HG02852 (cell line): Measurements from ENCODE around the gene PHPT1.
"Not testable (repeated sequence)": the region's sequence is repeated elsewhere in the genome, so short reads cannot be mapped to it uniquely, and the experiment has no call there.

Experiments
- ATAC-seq: cut with Tn5 transposase; IDR thresholded peaks from one replicate; pipeline ENCODE4 v1.9.1; 2021; ENCODE audit warnings: mild to moderate bottlenecking, moderate library complexity; ENCODE audit not compliant: unreplicated experiment

The PHPT1 gene

DNA sequence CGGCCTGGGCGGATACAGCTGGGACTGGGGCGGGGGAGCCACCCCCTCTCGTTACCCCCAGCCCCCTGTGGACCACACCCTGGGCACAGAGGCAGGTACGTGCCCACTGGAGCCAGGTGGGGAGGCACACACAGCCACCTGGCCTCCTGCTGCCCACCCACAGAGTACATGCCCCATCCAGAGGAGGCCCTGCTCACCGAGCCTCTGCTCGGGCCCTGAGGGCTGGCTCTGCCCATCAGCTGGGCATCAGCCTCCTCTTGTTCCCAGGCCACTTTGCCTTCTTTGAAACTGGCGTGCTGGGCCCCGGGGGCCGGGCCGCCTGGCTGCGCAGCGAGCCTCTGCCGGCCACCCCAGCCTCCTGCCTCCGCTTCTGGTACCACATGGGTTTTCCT is 9.2 kb downstream of the PHPT1 start:
- no peak for ATAC-seq

DNA sequence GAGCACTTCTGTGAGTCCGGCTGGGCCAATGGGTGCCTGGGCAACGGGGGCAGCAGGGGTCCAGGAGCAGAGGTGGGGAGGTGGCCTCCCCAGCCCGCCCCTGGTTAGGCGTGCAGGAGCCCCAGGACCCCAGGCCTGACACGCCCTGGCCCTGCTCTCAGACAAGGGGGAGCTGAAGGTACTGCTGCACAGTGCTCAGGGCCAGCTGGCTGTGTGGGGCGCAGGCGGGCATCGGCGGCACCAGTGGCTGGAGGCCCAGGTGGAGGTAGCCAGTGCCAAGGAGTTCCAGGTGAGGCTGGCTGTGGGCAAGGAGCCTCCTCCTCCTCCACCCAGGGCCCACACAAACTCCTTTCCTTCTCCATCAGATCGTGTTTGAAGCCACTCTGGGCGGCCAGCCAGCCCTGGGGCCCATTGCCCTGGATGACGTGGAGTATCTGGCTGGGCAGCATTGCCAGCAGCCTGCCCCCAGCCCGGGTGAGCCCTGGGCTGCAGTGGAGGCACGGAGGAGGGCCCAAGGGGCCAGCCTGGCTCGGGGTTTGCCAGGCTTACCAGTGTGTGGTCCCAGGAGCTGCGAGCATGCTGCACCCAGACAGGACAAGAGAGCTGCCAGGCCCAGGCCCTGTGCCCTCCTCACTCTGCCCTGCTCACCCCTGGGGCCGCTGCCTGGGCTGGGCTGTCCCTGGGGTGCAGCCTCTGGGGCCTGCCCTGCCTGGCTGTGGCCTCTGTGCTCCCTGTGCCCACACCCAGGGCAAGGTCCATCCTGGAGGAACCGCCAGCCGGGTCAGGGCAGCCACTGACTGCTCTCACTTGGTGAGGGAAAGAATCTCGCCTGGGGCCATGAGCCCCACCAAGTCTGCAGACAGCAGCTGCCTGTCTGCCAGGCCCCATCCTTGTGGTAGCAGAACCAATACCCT is 9.9 kb downstream of the PHPT1 start:
- ATAC-seq: no peak

DNA sequence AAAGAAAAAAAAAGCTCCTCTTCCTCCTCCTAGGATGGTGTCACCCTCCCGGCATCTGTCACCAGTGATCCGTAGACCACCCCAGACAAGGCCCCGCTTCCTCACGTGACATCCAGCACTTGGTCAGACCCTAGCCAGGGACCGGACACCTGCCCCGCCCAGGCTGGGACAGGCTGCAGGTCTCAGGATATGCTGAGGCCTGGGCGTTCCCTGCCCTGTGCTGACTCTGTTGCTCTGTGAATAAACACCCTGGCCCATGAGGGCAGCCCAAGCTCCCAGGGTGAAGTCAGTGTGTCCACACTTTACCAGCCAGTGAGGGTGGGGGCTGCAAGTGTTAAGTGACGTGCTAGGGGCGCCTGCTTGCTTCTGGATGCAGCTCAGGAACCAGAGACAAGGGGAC is 11.3 kb downstream of the PHPT1 start:
- no peak for ATAC-seq

DNA sequence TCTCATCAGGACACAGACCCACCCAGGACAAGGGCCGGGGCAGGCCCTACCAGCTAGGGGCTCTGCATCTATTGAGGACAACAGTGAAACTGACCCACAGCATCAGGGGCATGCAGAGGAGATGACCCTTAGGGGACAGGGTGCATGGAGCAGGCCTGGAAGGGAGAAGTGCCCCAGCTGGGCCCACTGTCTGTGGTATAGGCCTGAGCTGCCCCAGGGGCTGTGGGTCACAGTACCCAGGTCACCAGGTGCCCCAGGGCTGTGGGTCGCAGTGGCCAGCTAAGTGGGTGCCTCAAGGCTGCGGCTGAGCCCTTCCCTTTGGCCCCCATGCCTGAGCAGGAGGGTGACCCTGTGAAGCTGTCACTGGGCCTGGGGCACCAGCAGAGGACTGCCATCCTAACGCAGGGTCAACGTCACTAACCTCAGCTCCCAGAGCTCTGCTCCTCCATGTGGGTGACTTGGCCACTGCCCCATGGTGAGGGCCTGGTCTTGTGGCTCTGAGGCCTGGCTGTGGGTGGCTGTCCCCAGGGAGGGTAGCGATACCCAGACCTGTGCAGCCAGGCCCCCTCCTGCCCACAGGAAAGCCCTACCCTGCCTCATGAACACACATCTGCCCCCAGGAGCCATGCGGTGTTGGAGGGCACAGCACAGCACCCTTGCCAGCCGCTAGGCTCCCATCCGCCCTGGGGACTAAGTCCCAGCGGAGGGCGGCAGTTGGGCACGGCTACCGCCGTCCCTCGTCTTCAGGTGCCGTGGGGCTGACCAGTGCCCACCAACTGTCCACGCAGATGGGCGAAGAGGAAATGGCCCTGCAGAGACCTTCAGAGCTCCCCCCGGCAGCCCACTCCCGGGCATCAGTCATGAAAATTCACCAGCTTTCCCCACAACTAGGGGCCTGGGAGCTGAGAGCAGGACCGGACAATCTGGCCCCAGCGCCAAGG is 12.0 kb downstream of the PHPT1 start:
- no peak for ATAC-seq

DNA sequence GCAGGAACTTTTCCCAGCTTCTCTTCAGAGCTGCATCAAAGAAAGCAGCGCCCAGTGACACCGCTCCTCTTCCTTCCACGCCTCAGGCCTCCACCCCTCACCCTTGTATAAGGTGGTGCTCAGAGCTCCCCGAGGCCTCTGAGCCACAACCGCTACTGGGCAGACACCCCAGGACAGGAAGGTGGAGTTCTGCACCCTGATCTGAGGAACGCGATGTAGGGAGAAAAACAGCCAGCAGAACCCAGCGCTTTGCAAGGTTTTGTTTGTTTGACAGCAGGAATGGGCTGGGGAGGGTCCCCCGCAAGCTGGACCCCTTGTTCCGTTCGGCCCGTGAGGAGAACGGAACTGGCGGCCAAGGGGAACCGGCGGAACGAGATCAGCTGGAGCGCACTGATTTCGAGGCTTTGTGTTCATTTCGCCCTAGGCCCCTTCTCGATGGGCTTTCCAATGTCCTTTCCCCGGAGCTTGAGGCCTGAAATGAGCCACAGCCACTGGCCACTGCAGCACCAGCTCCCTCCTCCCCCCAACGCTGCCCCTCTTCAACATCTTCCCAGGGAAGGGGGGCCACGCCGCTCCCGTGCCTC is 12.8 kb downstream of the PHPT1 start:
- no peak for ATAC-seq

DNA sequence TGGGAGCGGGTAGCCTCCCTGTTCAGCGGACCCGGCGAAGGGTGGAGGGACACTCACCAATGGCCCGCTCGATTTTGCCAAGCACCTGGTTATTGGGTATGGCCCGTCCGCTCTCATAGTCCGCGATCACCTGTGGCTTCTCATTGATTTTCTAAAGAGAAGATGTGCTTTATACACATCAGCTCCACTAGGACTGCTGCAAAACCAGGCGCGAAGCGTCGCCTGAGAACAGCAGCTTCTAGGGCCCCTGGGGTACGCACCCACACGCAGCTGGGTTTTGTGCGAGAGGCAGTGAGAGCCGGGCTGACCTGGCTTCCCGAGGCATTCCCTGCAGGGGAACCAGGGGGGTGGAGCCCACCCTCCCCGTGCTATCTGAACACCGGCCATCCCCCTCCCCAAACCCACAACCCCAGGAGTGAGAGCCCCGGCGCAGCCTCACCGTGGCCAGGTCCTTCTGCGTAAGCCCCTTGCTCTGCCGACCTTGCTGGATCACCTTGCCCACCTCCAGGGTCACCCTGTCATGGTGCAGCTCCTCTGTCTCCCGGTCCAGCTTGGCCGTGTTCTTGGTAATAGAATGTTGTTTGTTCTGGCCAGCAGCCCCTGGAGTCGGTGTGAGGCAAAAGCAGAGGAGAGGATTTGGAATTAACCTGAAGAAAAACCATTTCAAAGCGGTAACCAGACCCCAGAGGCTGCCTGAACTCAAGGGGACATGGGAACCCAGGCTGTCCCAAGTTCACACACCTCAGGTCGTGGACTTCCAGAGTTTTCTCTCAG is 13.8 kb downstream of the PHPT1 start:
- no peak for ATAC-seq

DNA sequence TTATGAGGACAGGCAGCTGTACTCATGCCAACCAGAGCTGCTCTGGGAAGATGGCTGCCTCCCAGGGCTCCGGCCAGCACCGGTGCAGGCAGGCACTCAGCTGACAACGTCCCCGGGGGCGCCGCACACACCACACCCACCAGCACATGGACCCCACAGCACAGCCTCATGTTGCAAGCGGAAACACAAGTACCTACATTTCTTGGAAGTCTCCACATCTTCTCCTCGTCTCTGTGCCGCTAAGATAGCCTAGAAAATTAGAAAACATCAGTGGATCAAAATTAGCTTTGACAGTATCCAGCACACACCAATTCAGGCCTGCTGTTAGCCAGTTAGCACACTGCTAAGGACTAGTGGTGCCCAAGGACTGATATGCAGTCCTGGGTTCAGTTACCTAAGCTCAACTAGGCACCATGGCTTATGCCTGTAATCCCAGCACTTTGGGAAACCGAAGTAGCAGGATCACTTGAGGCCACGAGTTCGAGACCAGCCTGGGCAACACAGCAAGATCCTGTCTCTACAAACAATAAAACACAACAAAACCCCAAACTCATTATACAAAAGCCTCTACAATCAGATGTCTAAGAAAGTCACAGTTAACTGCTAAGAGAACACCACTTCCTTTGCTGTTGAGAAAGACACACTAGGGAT is 14.5 kb downstream of the PHPT1 start:
- no peak for ATAC-seq

DNA sequence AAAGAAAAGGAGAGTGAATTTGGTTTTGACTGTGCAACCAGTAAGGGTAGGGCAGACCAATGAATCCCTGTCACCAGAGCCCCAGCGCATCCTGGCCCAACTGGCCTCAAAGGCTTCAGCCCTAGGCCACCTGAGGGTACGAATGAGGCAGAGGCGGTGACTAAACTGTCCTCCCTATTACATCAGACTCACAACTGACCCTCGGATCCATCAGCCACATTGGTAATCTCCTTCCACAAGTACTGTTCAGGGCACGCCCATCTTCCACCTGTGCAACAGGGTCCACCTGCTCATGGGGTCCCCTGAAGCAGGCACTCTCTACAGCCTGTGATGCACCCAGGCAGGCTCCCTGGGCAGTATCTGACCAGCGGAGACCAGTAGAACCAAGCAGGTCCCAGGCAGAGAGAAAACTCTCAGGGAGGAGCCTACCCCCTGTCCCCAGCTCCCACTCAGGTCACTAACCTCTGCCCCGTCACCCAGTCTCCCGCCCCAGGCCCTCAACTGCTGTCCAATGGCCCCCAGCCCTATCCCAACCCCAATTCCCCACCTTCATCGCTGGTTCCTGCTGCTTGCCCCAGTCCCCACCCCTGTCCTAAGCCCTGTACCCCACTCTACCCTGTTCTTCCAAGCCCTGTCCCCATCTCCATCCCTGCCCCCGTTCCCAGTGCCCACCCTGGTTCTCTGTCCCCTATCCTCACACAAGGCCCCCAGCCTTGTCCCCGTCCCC is 16.0 kb downstream of the PHPT1 start:
- ATAC-seq: no peak

DNA sequence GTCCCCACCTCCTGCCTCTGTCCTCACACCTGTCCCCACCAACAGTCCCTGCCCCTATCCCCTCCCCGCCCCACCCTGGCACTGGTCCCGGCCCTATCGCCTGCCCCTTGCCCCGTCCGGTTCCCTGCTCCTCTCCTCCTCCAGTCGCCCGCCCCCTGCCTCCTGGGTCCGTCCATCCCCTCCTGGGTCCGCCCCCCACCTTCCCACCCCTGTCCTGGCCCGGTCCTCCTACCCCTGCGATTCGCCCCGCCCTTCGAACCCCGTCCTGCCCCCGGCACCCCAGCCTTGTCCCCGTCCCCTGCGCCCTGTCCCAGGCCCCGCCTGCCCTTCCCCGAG is 16.5 kb downstream of the PHPT1 start:
- ATAC-seq: no peak

DNA sequence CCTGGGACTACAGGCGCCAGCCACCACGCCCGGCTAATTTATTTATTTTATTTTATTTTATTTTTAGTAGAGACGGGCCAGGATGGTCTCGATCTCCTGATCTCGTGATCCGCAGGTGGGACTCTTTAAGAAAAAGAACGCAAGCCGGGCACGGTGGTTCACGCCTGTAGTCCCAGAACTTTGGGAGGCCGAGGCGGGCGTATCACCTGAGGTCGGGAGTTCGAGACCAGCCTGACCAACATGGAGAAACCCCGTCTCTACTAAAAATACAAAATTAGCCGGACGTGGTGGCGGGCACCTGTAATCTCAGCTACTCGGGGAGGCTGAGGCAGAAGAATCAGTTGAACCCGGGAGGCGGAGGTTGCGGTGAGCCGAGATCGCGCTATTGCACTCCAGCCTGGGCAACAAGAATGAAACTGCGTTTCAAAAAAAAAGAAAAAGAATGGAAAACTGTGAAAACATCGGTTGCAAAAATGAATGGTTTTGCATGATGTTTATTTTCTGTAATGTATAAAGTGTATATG is 17.8 kb downstream of the PHPT1 start:
- ATAC-seq: not testable (repeated sequence)

DNA sequence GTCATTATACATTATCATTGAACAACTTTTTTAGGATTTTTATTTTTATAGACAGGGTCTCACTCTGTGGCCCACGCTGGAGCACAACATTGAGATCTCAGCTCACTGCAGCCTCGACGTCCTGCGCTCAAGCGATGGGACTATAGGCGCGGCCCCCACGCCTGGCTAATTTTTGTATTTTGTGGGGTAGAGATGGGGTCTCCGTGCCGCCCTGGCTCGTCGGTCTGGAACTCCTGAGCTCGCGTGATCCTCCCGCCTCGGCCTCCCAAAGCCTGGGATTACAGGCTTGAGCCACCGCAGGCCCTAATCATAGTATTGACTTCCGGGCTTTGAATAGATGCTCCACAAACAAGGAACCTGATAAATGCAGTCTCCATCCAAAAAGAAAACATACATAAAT is 18.3 kb downstream of the PHPT1 start:
- no peak for ATAC-seq

DNA sequence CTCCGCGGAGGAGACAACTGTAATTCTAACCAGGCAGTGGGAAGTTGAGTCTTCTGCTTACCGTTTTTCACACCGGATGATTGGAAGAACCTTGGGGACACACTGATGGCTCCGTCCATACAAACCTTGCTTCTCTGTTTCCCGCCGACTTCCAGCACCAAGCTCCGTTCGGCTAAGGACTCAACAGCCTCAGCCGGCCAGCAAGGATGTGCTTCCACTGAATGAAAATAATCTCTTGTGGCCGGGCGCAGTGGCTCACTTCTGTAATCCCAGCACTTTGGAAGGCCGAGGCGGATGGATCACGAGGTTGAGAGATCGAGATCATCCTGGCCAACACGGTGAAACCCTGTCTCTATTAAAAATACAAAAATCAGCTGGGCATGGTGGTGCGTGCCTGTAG is 18.7 kb downstream of the PHPT1 start:
- no peak for ATAC-seq

DNA sequence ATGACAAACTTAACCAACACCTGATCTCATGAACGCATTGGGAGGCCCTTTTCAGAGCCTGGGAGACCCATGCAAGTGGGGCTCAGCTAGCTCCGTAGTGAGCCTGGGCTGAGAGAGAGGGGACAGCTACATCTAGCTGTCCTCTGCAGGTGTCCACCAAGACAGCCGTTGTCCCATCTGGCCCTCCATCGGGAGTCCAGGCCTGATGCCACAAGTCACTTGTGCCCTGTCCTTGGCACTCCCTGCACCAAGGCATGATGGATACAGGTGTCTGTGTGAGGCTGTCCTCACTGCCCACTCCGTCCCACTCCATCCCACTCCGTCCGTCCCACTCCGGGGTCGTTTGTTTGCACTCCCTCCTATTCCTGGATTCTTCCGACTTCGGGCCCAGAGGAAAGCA is 19.4 kb downstream of the PHPT1 start:
- ATAC-seq: no peak

DNA sequence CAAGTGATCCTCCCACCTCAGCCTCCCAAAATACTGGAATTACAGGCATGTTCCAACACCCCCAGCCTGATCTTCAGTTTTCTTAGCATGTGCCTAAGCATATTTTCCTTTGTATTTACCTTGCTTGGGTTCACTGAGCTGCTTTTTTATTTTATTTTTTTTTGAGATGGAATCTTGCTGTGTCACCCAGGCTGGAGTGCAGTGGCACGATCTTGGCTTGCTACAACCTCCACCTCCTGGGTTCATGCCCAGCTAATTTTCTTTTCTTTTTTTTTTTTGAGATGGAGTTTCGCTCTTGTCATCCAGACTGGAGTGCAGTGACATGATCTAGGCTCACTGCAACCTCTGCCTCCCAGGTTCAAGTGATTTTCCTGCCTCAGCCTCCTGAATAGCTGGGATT is 20.4 kb downstream of the PHPT1 start:
- ATAC-seq: not testable (repeated sequence)

DNA sequence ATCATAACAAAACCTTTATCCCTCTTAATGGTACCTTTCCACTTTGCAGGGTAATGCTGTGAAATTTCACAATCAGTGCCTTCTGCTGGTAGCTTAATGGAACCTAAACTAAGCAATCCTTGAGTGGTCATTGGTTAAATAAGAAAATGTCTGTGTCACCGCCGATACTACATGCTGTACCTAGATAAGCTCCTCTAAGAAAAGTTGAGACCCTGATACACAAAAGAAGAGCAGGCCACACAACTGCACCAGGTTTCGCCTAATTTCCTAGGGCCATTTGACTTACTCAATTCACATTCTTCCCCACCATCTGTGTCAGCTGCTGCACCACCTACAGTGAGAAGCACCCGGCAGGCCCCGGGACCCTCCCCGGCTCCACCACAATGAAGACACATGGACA is 25.9 kb downstream of the PHPT1 start:
- ATAC-seq: no peak

DNA sequence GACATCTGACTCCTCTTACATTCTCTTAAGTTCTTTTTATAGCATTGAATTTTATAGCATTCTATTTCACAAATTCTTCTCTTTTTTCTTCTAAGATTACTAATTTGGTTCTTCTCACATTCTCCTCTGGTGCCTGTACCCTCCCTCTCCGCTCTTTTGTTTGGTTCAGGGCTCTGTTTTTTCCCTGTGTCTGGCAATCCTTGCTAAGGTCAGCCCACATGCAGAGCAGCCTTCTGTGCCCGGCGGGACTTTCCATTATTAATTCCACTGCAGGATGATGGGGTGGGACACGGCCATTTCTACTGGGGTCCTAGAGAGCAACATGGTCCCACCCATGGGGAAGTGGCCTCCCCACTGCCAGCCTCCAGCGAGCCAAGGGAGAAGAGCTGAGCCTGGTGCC is 27.3 kb downstream of the PHPT1 start:
- ATAC-seq: no peak

DNA sequence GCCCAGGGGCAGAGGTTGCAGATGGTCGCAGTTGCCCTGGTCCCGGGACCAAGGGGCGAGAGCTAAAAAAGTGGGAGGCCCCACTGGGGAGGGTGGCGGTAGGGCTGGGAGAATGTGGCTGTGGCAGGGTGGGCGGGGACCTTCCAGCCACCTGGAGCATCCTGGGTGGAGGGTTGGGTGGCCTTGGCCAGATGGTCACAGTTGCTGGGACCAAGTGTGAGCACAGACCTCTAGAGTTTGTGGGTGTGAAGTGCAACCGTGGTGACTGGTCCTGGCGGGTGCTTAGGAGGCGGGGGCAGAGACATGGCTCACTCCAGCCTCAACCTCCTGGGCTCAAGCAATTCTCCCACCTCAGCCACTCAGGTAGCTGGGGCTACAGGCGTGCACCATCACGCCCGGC is 31.4 kb downstream of the PHPT1 start:
- no peak for ATAC-seq

DNA sequence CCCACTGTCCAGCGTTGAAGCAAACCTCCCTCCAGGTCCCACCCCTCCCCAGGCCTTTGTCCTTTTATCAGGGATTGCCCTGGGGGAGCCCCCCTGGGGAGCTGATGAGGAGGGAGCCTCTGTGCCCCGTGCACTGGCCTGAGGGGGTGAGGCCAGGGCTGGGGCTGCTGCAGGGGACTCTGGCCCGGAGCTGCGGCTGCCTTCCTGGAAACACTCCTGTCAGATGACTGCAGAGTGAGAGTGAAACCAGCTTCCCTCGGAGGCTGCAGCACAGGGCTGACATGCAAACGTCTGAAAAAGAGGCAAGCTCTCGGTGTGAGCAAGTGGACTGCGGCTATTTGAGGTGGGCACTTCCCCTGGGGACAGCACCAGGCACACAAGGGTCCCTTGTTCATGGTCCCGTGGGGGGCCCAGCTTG is 32.5 kb downstream of the PHPT1 start:
- no peak for ATAC-seq
